AG04450 (cell line): ENCODE data around the gene TOM1. TPM values are rescaled to one million over a fixed set of nuclear protein-coding genes. Genes with fewer than 3 reads are reported as not detected.

Experiments
- CTCF ChIA-PET: fragments of 300-600, 350-600 bp; formaldehyde crosslinking; extraction: SDS; loops from one replicate; lab custom pipeline; 2022; ENCODE audit warnings: antibody characterized with exemption, inconsistent platforms; lab: Charles Lee
- POLR2A ChIA-PET: fragments of 350-600 bp; formaldehyde crosslinking; extraction: SDS; loops from one replicate; lab custom pipeline; 2021; ENCODE audit warnings: antibody characterized with exemption, inconsistent platforms; lab: Yijun Ruan, JAX
- DNase-seq: peaks from one replicate; pipeline ENCODE4 v3.0.0-alpha.2; 2011; ENCODE audit warnings: low read depth, low spot score
- H3K27ac ChIP-seq: one replicate; pipeline ENCODE4 v1.5.1; 2012; ENCODE audit warnings: low read depth, low read length, control low read depth
- H3K27me3 ChIP-seq: one replicate; pipeline ENCODE4 v1.6.0; 2012; ENCODE audit warnings: low read length; ENCODE audit not compliant: control insufficient read depth, insufficient read depth
- H3K4me3 ChIP-seq: 2 replicates; pipeline ENCODE4 v1.5.1; 2011; ENCODE audit warnings: mild to moderate bottlenecking, low read depth, low read length, control low read depth
- H3K9me3 ChIP-seq: 2 replicates; pipeline ENCODE4 v1.5.1; 2012; ENCODE audit warnings: low read length; ENCODE audit not compliant: control insufficient read depth, insufficient read depth
- CTCF ChIP-seq: IDR thresholded peaks from 2 replicates; pipeline ENCODE4 v1.5.1; 2011; ENCODE audit warnings: low read depth, low read length, control low read depth, inconsistent platforms
- polyA minus RNA-seq: library from RNA; depleted of rRNA, polyadenylated mRNA; stranded (reverse); fragments of >200 nt; gene quantifications from 2 replicates; pipeline ENCODE4 v1.2.3, GENCODE V29; 2011; rRNA and poly(A)+ RNA removed
- polyA plus RNA-seq: library from polyadenylated mRNA; depleted of rRNA; stranded (reverse); fragments of >200 nt; gene quantifications from 2 replicates; pipeline ENCODE4 v1.2.3, GENCODE V29; 2011; rRNA removed

The TOM1 gene
- polyA plus RNA-seq (40.0 and 57.2 TPM in 2 replicates), polyA minus RNA-seq (75.6 and 111 TPM in 2 replicates)

- peak; percentile 98 for DNase-seq
- no peaks in the 10 kb centered on the region; the same call in 1 of the 2 replicates for H3K9me3 ChIP-seq
- CTCF ChIA-PET, result no interaction called here
- H3K27ac ChIP-seq, result peak within 1 kb of the TSS; percentile 94
- peak within 1 kb of the TSS; percentile 86 for H3K4me3 ChIP-seq
- POLR2A ChIA-PET, result interaction anchor here (0.7 to 1.5 kb wide), 5 partner anchors 13 to 80 kb away, joined by 4 to 11 read pairs (median 5); partner anchors contain the start of gene HMGXB4
- H3K27me3 ChIP-seq, result no peaks in the 10 kb centered on the region
- no peak for TF ChIP-seq CTCF
Observed at GRCh38 chr22:35299673-35300499, at the start of gene TOM1. Gene TOM1, plus strand, starts transcription at chr22:35299894. Its CDS starts 35 bp downstream, at chr22:35299929.

- TF ChIP-seq CTCF, result no peak
- CTCF ChIA-PET, result no interaction called here
- Histone ChIP-seq H3K9me3 (no peaks in the 10 kb centered on the region), H3K4me3 (no peak overlapping the region), H3K27ac (no peak overlapping the region), H3K27me3 (peaks cover 5% of the 10 kb centered on the region)
- DNase-seq, result no peak
- POLR2A ChIA-PET, result no interaction called here
Observed at GRCh38 chr22:35250156-35250555, 49.5 kb upstream of the TOM1 start.

GRCh38 chr22:35253946-35254345, 45.7 kb upstream of the TOM1 start:
- no peak for TF ChIP-seq CTCF
- ChIA-PET POLR2A (no interaction called here), CTCF (no interaction called here)

GRCh38 chr22:35257002-35257320, 42.7 kb upstream of the TOM1 start:
- ChIA-PET CTCF (no interaction called here), POLR2A (interaction anchor here (1.6 kb wide), 1 partner anchor 43 kb away, joined by 9 read pairs; the partner anchor contains the start of gene TOM1)
- H3K9me3 ChIP-seq, result no peaks in the 10 kb centered on the region
- H3K4me3 ChIP-seq, result peak overlapping the region; percentile 78
- no peaks in the 10 kb centered on the region for H3K27me3 ChIP-seq
- no peak for DNase-seq
- H3K27ac ChIP-seq, result no peak overlapping the region
- no peak for TF ChIP-seq CTCF

More at GRCh38 chr22:35253946-35254345, 45.7 kb upstream of the TOM1 start:
- Histone ChIP-seq H3K4me3 (no peak overlapping the region), H3K9me3 (no peaks in the 10 kb centered on the region), H3K27ac (no peak overlapping the region), H3K27me3 (no peaks in the 10 kb centered on the region)
- DNase-seq, result no peak
